Activated T-helper 1 cell treated with anti-CD3 and anti-CD28 coated beads, Interleukin-12 subunit alpha, Interleukin-12 subunit beta, Interleukin-2, Interleukin-4 antibody, amounts not matched to agents 30 ng/mL and 10 ng/mL and 1 ng/mL, durations not matched to agents 14 hours and 24 hours and 36 hours (primary cell): ENCODE data around the gene PRR15L. TPM values are rescaled to one million over a fixed set of nuclear protein-coding genes. Genes with fewer than 3 reads are reported as not detected.
"Not testable (repeated sequence)": the region's sequence is repeated elsewhere in the genome, so short reads cannot be mapped to it uniquely, and the experiment has no call there.

Source experiments
- DNase-seq: peaks from one replicate; pipeline ENCODE4 v3.0.0; 2021; ENCODE audit warnings: low spot score
- H3K27ac Mint-ChIP-seq: one replicate; pipeline ENCODE4 v1.8.0; 2021; ENCODE audit warnings: mild to moderate bottlenecking, mixed read lengths
- H3K27me3 Mint-ChIP-seq: one replicate; pipeline ENCODE4 v1.8.0; 2022; ENCODE audit warnings: mild to moderate bottlenecking, moderate library complexity, mixed read lengths; ENCODE audit not compliant: insufficient read depth
- H3K36me3 Mint-ChIP-seq: one replicate; pipeline ENCODE4 v1.8.0; 2021; ENCODE audit warnings: low read depth, mixed read lengths
- H3K4me1 Mint-ChIP-seq: one replicate; pipeline ENCODE4 v1.8.0; 2021; ENCODE audit warnings: low read depth, mixed read lengths
- H3K4me3 Mint-ChIP-seq: one replicate; pipeline ENCODE4 v1.8.0; 2021; ENCODE audit warnings: mild to moderate bottlenecking, moderate library complexity, mixed read lengths
- H3K9me3 Mint-ChIP-seq: one replicate; pipeline ENCODE4 v1.8.0; 2021; ENCODE audit warnings: mixed read lengths
- intact Hi-C: fragments of 100-400 bp; cut with micrococcal nuclease; formaldehyde crosslinking; loops from one replicate; pipeline ENCODE4 v1.15.1; 2024
- total RNA-seq: library from RNA; stranded (reverse); gene quantifications from 2 replicates; pipeline ENCODE4 v1.2.3, GENCODE V29; 2022

Gene PRR15L
- total RNA-seq, 1 donor from 2014 or later, result not detected

GRCh38 chr17:47935961-47936360, 21.7 kb downstream of the PRR15L start:
- Mint-ChIP-seq H3K27ac (no peak overlapping the region), H3K4me1 (peaks cover 25% of the 10 kb centered on the region), H3K27me3 (peaks cover 1% of the 10 kb centered on the region), H3K9me3 (peaks cover 2% of the 10 kb centered on the region), H3K4me3 (no peak overlapping the region), H3K36me3 (peaks cover 2% of the 10 kb centered on the region)
- intact Hi-C loops, result no loop called here
- no peak for DNase-seq

DNA sequence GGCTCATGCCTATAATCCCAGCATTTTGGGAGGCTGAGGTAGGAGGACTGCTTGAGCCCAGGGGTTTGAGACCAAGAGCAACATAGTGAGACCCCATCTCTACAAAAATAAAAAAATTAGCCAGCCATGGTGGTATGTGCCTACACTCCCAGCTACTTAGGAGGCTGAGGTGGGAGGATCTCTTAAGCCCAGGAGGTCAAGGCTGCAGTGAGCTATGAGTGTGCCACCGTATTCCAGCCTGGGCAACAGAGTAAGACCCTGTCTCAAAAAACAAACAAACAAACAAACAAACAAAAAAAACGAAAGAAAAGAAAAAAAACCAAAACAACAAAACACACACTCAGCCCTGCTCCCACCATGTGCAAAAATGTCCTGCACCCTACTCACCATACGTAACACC, 22.2 kb downstream of the PRR15L start:
- H3K9me3 Mint-ChIP-seq, H3K27me3 Mint-ChIP-seq, DNase-seq, H3K36me3 Mint-ChIP-seq, H3K4me3 Mint-ChIP-seq, H3K27ac Mint-ChIP-seq, intact Hi-C loops: not testable (repeated sequence)
- peaks cover 20% of the 10 kb centered on the region for H3K4me1 Mint-ChIP-seq

DNA sequence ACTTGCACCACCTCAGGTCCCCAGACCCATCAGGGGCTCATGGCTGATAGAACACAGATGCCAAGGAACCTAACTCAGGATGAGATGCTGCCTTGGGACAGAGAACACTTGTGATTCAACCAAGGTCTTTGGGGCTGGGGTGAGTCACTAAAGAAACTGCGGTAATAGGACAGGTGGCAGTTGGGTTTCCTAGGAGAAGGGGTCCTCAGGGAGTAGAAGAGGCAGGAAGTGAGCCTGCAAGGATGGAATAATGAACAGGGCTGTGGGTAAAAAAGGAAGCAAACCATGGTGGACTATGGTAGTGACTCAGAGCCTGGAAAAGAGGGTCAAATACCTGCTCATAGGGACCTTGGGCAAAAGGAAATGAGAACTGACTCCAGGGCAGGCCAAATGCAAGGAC, 22.8 kb downstream of the PRR15L start:
- Mint-ChIP-seq H3K27ac (no peak overlapping the region), H3K4me1 (peaks cover 14% of the 10 kb centered on the region), H3K36me3 (no peaks in the 10 kb centered on the region), H3K9me3 (no peaks in the 10 kb centered on the region), H3K4me3 (no peak overlapping the region), H3K27me3 (no peaks in the 10 kb centered on the region)
- no peak for DNase-seq
- intact Hi-C loops, result no loop called here

- peaks cover 11% of the 10 kb centered on the region for H3K36me3 Mint-ChIP-seq
- H3K27ac Mint-ChIP-seq, result no peak overlapping the region
- intact Hi-C loops, result no loop called here
- H3K27me3 Mint-ChIP-seq, result no peaks in the 10 kb centered on the region
- H3K4me1 Mint-ChIP-seq, result peaks cover 3% of the 10 kb centered on the region
- H3K4me3 Mint-ChIP-seq, result no peak overlapping the region
- no peaks in the 10 kb centered on the region for H3K9me3 Mint-ChIP-seq
- DNase-seq, result no peak
Observed at GRCh38 chr17:47931848-47932247, 25.8 kb downstream of the PRR15L start.

DNA sequence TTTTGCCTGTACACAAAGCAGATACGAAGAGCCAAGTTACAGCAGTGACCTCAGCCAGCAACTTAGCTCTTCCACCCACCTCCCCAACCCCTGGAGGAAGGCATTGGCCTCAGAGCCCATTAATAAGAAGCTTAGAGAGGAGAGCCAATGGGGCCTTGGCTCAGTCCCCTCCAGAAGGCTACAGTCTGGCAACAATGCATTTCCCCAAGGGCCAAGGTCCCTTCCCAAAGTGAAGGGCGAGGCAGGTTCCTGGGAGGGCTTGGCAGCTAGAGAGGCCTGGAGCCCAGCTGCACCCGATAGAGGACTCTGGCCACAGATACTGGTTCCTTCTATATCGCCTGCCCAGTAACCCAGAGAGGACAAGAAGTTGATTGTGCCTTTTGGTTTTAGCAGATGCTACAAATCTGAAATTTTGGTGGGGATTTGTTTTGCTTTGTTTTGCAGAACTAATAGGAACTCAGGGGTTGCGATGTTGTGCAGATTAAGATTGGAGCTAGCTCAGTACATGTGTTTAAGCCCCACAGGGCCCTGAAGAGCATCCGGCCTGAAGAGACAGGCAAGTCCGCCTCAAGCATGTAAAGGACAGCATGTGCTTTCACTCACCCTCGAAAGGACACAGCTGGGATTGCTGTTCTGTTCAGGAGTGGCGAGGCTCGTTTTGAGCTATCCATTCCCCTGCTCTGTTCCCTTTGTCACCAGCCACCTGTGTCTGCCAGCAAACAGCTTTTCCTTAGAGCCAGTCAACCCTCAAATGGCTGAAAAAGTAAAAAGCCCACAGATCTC, 28.3 kb downstream of the PRR15L start:
- Mint-ChIP-seq H3K27ac (no peak overlapping the region), H3K27me3 (no peaks in the 10 kb centered on the region), H3K4me3 (no peak overlapping the region), H3K36me3 (peaks cover 24% of the 10 kb centered on the region), H3K9me3 (no peaks in the 10 kb centered on the region), H3K4me1 (no peaks in the 10 kb centered on the region)
- DNase-seq, result no peak
- intact Hi-C loops, result no loop called here

GRCh38 chr17:47928415-47928814, 29.3 kb downstream of the PRR15L start:
- Mint-ChIP-seq H3K27ac (no peak overlapping the region), H3K4me1 (no peaks in the 10 kb centered on the region), H3K36me3 (peaks cover 28% of the 10 kb centered on the region), H3K9me3 (no peaks in the 10 kb centered on the region), H3K27me3 (no peaks in the 10 kb centered on the region), H3K4me3 (no peak overlapping the region)
- intact Hi-C loops, result no loop called here
- DNase-seq, result no peak

DNA sequence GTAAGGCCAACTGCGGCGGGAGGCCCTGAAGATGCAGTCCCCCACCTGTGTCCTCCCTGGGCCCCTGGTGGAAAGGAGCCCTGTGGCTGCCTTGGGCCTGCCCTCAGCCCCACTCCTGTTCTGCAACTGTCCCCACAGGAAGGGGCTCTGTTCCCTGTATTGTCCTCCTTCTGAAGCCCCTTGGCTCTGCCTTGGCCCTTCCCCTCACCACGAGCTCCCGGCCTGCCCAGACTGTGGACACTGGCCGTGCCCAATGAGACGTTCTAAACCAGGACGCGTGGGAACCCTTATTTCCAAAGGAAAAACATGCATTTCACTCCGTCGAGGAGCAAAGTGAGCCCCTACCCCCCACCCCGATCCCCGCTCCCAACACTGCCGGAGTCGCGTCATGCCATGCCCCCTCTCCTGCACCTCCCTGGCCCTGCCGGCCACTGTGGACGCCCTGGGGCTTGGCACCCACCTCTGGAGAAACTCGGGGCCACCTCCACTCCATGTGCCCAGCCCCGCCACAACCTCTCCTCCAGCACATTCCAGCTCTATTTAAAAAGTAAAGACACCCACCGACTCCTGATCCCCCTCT, 29.8 kb downstream of the PRR15L start:
- no peak overlapping the region for H3K27ac Mint-ChIP-seq
- H3K27me3 Mint-ChIP-seq, result no peaks in the 10 kb centered on the region
- no peaks in the 10 kb centered on the region for H3K9me3 Mint-ChIP-seq
- no peak overlapping the region for H3K4me3 Mint-ChIP-seq
- no peak for DNase-seq
- intact Hi-C loops, result no loop called here
- peaks cover 32% of the 10 kb centered on the region for H3K36me3 Mint-ChIP-seq
- no peaks in the 10 kb centered on the region for H3K4me1 Mint-ChIP-seq

DNA sequence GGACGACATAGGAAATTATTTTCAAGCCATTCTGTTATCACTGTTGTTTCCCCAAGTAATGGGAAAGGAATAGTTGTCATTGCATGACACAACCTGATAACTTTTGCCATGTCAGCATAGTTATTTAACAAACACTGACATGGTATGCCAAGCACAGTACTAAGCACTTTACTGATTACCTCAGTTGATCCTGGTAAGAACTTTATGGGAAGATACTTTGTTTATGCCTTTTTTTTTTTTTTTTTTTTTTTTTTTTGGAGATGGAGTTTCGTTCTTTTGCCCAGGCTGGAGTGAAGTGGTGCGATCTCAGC, 32.0 kb downstream of the PRR15L start:
- Mint-ChIP-seq H3K27me3 (no peaks in the 10 kb centered on the region), H3K4me3 (no peak overlapping the region), H3K4me1 (no peaks in the 10 kb centered on the region), H3K36me3 (peaks cover 37% of the 10 kb centered on the region), H3K9me3 (no peaks in the 10 kb centered on the region), H3K27ac (no peak overlapping the region)
- intact Hi-C loops, result no loop called here
- no peak for DNase-seq

DNA sequence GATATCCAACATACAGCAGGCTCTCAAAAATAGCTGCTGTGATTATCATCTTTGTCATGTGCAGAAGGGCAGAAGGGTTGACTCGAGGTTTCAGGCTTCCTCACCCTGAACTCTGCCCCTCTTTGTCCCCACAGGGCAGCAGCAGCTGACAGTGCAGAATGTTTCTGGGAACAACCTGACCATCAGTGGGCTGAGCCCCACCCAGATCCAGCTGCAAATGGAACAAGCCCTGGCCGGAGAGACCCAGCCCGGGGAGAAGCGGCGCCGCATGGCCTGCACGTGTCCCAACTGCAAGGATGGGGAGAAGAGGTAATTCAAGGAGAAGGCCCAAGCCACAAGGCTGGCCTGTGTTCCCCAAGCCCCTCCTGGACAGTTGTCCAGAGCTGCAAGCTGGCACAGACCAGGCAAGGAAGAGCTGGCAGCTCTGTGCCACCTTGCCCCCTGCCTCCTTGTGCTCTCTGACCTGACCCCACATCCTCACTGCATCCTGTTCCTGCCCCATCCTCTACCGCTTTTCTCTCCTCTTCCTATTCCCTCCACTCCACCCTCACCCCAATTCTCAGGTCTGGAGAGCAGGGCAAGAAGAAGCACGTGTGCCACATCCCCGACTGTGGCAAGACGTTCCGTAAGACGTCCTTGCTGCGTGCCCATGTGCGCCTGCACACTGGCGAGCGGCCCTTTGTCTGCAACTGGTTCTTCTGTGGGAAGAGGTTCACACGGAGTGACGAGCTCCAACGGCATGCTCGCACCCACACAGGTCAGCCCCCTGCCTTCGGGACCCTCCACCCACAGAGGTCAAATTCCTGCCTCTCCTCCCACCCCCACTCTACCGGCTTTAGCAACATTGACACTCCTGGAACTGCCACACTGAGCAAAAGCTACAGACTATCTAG, 32.7 kb downstream of the PRR15L start:
- intact Hi-C loops, result no loop called here
- Mint-ChIP-seq H3K36me3 (peaks cover 37% of the 10 kb centered on the region), H3K27ac (no peak overlapping the region), H3K4me3 (no peak overlapping the region), H3K27me3 (no peaks in the 10 kb centered on the region), H3K4me1 (no peaks in the 10 kb centered on the region), H3K9me3 (no peaks in the 10 kb centered on the region)
- no peak for DNase-seq

- H3K9me3 Mint-ChIP-seq, intact Hi-C loops, H3K4me3 Mint-ChIP-seq, DNase-seq, H3K27ac Mint-ChIP-seq, H3K27me3 Mint-ChIP-seq, H3K4me1 Mint-ChIP-seq: not testable (repeated sequence)
- peaks cover 25% of the 10 kb centered on the region for H3K36me3 Mint-ChIP-seq
Observed at GRCh38 chr17:47919889-47920288, 37.8 kb downstream of the PRR15L start.

- Mint-ChIP-seq H3K27me3 (no peaks in the 10 kb centered on the region), H3K27ac (no peak overlapping the region), H3K4me3 (no peak overlapping the region), H3K9me3 (no peaks in the 10 kb centered on the region), H3K4me1 (peaks cover 7% of the 10 kb centered on the region), H3K36me3 (peaks cover 19% of the 10 kb centered on the region)
- intact Hi-C loops, result no loop called here
- no peak for DNase-seq
Observed at GRCh38 chr17:47918991-47919390, 38.7 kb downstream of the PRR15L start.

- no peak for DNase-seq
- intact Hi-C loops, result no loop called here
- peaks cover 7% of the 10 kb centered on the region for H3K4me1 Mint-ChIP-seq
- H3K36me3 Mint-ChIP-seq, result peaks cover 15% of the 10 kb centered on the region
- no peak overlapping the region for H3K4me3 Mint-ChIP-seq
- no peaks in the 10 kb centered on the region for H3K27me3 Mint-ChIP-seq
- H3K27ac Mint-ChIP-seq, result no peak overlapping the region
- no peaks in the 10 kb centered on the region for H3K9me3 Mint-ChIP-seq
Observed at GRCh38 chr17:47918006-47918405, 39.7 kb downstream of the PRR15L start.

- H3K4me3 Mint-ChIP-seq, result no peak overlapping the region
- intact Hi-C loops, result no loop called here
- no peak overlapping the region for H3K27ac Mint-ChIP-seq
- H3K27me3 Mint-ChIP-seq, result no peaks in the 10 kb centered on the region
- peaks cover 15% of the 10 kb centered on the region for H3K36me3 Mint-ChIP-seq
- no peak for DNase-seq
- H3K4me1 Mint-ChIP-seq, result peaks cover 7% of the 10 kb centered on the region
- H3K9me3 Mint-ChIP-seq, result no peaks in the 10 kb centered on the region
Observed at GRCh38 chr17:47917581-47917980, 40.1 kb downstream of the PRR15L start.
